Astrocyte of the hippocampus (primary cell): Measurements from ENCODE around the gene SPATS2L.

Experiments used
- DNase-seq: peaks from one replicate; pipeline ENCODE4 v3.0.0; 2011; ENCODE audit warnings: low read depth, low spot score

SPATS2L gene

GRCh38 chr2:200348897-200349563, 42.5 kb downstream of the SPATS2L start:
- no peak for DNase-seq

- no peak for DNase-seq
These were observed 43.4 kb downstream of the SPATS2L start for GRCh38 chr2:200349868-200350267.

GRCh38 chr2:200350850-200351285, 44.4 kb downstream of the SPATS2L start:
- DNase-seq, result peak; percentile 69

- no peak for DNase-seq
These were observed 45.3 kb downstream of the SPATS2L start for GRCh38 chr2:200351815-200352214.

GRCh38 chr2:200352636-200353035, 46.1 kb downstream of the SPATS2L start:
- peak; percentile 86 for DNase-seq

- DNase-seq, result no peak
These were observed 46.6 kb downstream of the SPATS2L start for GRCh38 chr2:200353120-200353519.

- no peak for DNase-seq
These were observed 47.4 kb downstream of the SPATS2L start for GRCh38 chr2:200353874-200354273.

GRCh38 chr2:200354833-200355751, 48.6 kb downstream of the SPATS2L start:
- no peak for DNase-seq

- no peak for DNase-seq
These were observed 49.8 kb downstream of the SPATS2L start for GRCh38 chr2:200356321-200356720.

- peak; percentile 64 for DNase-seq
These were observed 50.4 kb downstream of the SPATS2L start for GRCh38 chr2:200356857-200357384.

GRCh38 chr2:200357845-200358244, 51.4 kb downstream of the SPATS2L start:
- DNase-seq, result no peak

GRCh38 chr2:200359552-200359951, 53.1 kb downstream of the SPATS2L start:
- DNase-seq, result no peak

GRCh38 chr2:200360364-200360763, 53.9 kb downstream of the SPATS2L start:
- DNase-seq, result no peak

- no peak for DNase-seq
These were observed 55.9 kb downstream of the SPATS2L start for GRCh38 chr2:200362202-200362917.

GRCh38 chr2:200363279-200363678, 56.8 kb downstream of the SPATS2L start:
- DNase-seq, result no peak

- DNase-seq, result no peak
These were observed 57.6 kb downstream of the SPATS2L start for GRCh38 chr2:200364142-200364541.

- DNase-seq, result no peak
These were observed 58.1 kb downstream of the SPATS2L start for GRCh38 chr2:200364620-200365019.

- no peak for DNase-seq
These were observed 58.7 kb downstream of the SPATS2L start for GRCh38 chr2:200365209-200365608.

- no peak for DNase-seq
These were observed 60.7 kb downstream of the SPATS2L start for GRCh38 chr2:200367155-200367554.

GRCh38 chr2:200369886-200370285, 63.4 kb downstream of the SPATS2L start:
- no peak for DNase-seq

- DNase-seq, result no peak
These were observed 66.7 kb downstream of the SPATS2L start for GRCh38 chr2:200373231-200373630.

GRCh38 chr2:200373973-200374416, 67.5 kb downstream of the SPATS2L start:
- DNase-seq, result no peak
